GM21786 (cell line): ENCODE measurements around the gene DHPS.

Source experiments
- ATAC-seq: cut with Tn5 transposase; IDR thresholded peaks from one replicate; pipeline ENCODE4 v1.9.1; 2021; ENCODE audit not compliant: unreplicated experiment

Gene DHPS

DNA sequence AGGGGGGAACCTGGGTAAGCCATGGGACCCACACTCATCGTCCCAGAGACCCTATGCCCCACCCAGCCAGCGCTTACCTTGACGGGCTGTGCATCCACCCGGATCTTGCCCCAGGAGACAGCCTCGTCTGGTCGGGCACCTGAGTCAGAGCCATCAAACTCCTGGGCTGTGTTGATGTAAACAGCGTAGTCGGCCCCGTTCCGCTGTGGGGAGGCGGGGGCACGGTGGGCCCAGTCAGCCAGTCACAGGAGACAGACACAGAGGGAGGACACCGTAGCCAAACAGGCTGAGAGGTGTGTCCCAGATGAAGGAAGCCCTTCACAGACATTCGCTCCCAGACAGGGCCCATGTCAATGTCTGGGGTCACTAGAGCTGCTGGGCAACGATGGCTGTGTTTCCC is 5.7 kb downstream of the DHPS start:
- no peak for ATAC-seq

DNA sequence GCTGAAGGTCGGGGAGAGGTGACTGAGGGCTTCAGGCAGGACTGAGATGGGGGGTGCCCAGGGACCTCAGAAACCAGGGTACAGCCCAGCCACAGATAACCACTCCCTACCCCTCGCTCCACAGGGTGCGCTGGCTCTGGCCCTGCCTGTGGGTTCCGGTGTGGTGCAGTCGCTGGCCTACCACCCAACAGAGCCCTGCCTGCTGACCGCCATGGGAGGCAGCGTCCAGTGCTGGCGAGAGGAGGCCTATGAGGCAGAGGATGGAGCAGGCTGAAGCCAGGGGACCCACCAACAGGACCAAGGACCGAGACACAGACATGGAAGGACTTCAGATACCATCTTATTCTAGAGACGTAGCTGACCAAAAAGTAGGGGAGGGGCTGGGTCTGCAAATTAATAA is 6.3 kb downstream of the DHPS start:
- ATAC-seq: no peak

DNA sequence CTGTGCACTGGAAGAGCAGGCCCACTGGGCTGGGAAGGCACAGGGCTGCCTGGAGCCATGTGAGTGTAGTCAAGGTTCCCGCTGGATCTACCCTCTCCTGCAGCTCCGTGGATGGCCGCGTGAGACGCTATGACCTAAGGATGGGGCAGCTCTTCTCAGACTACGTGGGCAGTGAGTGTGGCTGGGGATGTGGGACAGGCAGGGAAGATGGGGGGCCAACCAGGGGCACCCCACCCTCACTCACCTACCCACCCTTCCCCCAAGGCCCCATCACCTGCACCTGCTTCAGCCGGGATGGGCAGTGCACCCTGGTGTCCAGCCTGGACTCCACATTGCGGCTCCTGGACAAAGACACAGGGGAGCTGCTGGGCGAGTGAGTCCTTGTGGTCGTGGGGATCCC is 8.9 kb downstream of the DHPS start:
- ATAC-seq: no peak

DNA sequence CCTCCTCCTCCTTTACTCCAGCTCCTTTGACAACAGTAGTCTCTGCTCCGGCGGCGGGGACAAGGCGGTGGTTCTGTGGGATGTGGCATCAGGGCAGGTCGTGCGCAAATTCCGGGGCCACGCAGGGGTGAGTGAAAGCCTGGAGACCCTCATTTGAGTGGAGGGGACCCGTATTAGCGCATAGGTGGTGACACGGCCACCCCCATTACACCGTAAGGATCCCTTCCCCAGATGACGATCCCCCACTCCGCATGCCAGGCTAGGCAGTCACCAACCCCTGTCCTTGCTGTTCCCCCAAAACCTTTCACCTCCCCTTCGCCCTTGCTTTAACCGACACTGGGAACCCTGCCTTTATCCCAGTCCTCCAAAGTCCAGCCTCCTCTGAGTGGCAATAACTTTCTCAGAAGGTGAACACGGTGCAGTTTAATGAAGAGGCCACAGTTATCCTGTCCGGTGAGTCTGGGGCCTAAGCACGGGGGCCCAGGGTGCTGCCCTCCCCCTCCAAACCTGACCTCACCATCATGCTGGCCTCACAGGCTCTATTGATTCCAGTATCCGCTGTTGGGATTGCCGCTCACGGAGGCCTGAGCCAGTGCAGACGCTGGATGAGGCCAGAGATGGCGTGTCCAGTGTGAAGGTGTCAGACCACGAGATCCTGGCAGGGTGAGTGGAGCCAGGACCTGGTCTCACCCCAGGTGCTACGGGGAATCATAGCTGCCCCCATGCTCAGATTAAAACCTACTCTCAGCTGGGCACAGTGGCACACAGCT is 11.3 kb downstream of the DHPS start:
- ATAC-seq: no peak

DNA sequence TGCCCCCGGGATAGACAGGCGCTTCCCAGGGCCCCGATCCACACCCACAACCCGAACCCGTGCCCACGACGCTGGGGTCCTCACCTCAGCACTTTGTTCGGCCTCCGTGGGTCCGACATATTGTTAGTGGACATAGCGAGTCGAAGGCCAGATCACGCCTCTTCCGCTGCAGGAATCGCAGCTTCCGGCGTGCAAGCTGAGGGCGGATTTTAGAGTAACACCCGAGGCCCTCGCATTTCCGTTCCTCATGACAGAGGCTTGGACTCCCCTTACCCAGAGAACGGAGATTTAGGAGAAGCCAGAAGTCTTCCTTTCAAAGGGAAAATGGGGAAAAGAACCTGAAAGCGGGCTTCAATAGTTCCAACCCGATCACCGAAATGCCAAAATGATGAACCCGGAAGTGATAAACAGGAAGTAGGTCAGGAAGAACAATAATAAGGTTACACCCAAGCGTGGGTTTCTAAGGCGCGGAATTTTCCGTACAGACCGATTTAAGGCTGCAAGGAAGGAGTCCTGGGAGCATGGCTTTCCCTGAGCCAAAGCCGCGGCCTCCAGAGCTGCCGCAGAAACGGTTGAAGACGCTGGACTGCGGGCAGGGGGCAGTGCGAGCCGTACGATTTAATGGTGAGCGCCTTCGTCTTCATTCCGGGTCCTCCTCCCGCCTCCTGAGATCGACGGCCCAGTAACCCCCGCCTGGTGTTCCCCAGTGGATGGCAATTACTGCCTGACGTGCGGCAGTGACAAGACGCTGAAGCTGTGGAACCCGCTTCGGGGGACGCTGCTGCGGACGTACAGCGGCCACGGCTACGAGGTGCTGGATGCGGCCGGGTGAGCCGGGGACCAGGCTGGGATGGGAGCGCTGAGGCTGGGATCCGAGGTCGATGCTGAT is 12.2 kb downstream of the DHPS start:
- no peak for ATAC-seq

DNA sequence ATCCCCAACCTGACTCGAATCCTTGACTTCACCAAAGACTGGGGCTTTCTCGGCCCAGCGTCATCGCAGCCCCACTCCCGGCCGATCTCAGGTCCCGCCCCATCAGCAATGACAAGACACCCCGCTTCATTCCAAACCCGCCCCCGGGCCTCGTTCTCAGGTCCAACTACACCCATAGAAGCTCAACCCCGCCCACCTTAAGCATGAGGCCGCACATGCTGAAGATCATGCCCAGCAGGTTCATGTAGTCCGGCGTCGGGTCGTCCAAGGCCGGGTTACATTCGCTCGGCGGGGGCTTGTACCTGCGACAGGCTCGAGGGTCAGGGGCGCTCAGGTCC is 12.8 kb downstream of the DHPS start:
- ATAC-seq: no peak

DNA sequence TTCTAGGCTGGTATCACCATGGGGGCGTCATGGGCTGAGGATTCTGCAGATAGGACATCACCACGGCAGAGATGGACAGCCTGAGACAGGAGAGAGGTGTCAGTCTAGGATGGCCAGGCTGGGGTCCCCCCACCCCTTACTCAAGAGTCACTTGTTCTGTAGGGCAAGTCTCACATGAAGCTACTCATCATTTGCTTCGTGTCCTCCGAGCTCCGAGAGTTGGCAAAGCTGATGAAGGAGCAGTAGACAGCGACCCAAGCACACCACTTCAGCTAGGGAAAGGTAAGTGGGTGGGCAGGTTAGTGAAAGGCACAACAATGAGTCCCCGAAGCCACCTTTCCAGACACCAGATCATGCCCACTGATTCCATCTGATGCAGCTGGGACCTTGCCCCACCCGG is 13.3 kb downstream of the DHPS start:
- ATAC-seq: no peak

DNA sequence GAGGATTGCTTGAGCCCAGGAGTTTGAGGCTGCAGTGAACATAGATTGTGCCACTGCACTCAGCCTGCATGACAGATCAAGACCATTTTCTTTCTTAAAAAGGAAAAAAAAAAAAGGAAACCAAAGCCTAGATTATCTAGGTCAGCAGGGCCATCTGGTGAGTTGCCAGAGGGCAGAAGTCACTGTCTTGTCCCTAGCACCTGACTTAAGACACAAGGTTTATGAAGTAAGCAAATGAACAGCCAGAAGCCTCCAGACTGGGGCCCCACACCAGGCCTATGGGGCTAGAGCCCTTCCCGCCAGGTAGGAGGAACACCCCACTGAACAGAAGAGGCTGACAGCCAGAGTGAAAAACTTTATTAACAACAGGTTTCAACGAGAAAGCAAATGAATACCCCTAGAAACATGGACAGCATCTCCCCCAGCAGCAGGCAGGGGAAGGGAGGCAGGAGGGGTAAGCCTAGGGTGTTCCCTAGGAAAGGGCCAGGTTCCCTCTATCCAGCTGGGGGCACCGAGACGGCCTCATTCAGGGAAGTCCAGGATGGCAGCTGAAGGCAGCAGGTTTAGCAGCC is 13.9 kb downstream of the DHPS start:
- ATAC-seq: no peak

DNA sequence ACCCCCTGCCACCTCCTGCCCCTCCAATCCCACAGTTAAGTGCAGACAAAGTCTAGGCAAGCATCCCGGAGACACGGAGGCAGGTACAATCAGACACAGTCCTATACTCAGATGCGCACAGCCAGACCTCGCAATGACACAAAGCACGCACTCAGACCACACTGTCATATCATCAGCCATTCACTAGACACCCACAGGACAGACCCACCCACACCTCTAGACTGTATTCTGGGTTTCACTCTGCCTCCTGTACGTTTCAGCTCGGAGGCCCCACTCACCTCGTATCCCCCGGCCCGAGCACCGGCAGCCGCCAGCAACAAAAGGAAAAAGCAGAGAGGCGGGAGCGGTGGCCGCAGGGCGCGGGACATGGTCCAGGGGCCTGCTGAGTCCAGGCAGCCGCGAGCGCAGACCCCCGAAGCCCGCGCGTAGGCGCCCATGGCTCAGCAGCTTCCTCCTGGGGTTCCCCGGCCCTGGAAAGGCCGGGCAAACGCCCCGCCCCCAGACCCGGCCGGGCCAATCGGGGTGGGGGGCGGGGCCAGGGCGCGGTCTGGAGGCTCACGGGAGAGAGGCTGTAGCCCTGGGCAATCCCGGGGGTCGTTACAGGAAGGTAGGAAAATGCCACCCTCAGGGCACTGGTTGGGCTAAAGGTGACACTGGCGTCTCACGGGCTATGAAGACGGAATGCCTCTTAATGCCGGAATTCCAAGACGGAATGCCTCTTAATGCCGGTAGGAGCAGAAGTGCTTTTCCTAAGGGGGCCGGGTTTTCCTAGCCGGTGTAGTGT is 15.2 kb downstream of the DHPS start, which contains the start of the genes MAN2B1 and WDR83:
Gene MAN2B1 (minus strand): TSS at position 478 of the 784 bp plus-strand sequence. CDS start 41 bp downstream, at position 437.
Gene WDR83 (plus strand): TSS at position 543 of the 784 bp plus-strand sequence. CDS start 2,984 bp downstream, outside the sequence.
- peak; percentile 63 for ATAC-seq

DNA sequence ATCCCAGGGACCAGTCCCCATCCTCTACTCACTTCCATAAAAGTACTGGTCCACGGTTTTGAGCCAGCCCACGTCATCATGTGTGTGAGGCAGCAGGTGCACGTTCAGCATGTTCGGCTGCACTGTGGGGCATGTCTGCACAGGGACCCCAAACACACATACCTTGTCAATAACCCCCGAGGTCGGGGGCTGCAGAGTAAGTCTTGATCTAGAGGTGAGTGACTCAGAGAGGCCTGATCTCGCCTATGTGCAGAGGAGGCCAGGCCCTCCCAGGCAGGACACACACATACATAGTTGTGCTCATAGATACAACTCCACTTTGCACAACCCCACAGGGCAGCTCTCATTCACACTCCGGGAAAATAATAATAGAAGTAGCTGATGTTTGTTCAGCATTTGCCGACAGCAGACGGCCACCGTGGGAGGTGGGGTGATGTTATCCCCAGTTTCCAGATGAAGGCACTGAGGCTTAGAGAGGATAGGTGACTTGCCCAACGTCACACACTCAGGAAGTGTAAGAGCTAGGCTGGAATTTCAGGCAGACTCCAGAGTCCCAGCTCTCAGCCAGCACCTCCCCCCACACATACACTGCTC is 15.9 kb downstream of the DHPS start:
- no peak for ATAC-seq

DNA sequence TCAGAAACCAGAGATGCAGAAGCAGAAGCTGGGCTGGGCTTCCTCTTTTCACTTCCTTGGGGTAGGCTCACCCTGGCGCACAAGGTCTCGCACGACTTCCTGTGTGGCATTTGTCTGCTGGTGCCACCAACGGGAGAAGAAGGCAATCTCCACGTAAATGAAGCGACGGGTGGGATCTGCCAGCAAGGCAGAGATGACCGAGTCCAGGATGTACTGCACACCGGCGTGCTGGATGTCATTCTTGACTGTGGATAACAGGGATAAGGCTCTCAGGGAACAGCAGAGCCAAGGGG is 16.5 kb downstream of the DHPS start:
- ATAC-seq: no peak

DNA sequence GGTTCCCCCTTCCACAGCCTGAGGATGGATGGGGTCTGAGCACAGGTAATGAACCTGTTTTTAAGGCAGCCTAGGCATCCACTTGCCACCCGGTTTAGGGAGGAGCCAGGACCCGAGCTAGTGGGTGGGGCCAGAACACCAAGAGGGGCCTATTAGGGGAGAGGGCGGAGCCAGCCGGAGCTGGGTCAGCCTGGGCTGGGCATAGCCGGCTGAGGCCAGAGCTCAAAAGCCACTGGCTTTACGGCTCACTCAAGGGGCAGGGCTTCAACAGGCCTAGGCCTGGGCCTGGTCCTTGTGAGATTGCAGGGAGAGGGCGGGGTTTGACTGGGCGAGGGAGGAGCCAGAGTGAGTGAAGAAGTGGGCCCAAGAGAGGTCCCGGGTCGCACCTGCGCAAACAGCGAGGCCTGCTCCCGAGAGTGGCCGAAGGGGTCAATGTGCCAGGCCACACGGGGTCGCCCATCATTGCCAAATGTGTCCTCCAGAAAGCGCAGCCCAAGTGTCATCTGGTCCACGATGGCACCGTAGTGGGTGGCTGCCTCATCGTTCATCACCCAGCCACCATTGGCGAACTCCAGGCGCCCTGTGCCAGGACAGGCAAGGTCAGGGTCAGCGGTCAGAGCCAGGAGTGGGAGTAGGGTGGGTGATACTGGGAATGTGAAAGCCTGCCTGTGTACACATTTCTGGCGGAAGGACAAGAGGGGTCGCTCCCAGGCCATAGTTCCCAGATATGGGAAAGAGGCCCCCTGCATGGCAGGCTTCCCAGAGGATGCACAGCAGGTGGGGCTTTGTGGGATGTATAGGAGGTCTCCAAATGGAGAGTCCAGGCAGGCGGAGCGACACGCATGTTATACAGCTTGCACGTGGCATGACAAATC is 17.0 kb downstream of the DHPS start:
- ATAC-seq: no peak

DNA sequence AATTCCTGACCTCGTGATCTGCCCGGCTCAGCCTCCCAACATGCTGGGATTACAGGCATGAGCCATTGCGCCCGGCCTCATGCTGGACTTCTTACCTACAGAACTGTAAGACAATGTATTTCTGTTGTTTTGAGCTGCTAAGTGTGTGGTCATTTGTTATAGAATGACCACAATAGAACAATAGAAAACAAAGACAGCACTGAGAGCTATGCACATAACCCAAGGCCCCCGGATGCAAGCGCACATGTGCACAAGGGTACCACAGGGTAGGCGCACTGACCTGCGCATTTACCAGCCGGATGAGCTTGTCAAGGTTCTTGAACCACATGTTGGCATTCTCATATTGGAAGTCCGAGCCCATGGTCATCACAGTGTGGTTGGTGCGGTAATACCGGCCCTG is 20.7 kb downstream of the DHPS start:
- no peak for ATAC-seq

DNA sequence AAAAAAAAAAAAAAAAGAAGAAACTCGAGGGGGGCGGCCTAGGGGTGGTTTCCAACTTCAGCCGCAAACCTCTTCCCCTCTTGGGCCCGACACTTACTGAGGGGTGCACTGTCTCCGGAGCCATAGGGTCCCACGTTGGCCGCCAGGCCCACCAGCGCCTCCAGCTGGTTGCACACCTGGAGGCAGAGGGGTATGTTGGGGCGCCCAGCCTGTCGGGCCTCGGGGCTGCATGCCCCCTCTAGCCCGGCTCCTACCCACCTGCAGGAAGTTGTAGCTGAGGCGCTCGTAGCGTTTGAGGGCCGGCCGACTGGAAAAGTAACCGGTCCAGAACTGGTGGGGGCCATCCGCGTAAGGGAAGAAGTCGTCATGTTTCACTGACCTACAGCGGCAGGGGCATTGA is 23.7 kb downstream of the DHPS start:
- no peak for ATAC-seq

DNA sequence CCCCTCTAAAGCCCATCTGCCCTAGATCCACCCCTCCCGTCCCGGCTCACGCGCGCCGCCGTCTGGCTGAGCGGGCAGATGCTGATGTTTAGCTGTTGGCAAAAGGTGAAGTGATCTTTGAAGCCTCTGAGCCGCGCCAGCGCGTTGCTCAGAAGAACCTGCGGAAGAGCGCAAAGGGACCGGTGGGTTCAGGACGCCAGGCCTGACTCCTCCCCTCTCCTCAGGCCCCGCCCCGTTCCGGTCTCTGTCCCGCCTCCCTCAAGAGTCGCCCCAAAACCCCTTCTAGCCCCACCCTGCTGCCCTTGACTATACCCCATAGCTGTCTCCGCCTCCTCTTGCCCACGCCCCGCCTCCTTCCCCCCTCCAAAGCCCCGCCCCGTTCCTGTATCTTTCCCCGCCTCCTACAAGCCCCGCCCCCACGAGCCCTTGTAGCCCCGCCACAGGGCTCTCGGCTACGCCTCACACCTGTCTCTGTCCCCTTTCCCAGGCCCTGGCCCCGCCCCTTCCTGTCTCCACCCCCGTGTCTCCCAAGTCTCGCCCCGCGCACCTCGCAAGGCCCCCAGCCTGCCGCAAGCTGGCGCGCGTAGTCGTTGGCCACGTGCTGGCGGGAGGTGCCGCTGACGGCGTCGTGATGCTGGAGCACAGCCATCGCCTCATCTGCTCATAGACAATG is 24.6 kb downstream of the DHPS start:
- ATAC-seq: no peak

DNA sequence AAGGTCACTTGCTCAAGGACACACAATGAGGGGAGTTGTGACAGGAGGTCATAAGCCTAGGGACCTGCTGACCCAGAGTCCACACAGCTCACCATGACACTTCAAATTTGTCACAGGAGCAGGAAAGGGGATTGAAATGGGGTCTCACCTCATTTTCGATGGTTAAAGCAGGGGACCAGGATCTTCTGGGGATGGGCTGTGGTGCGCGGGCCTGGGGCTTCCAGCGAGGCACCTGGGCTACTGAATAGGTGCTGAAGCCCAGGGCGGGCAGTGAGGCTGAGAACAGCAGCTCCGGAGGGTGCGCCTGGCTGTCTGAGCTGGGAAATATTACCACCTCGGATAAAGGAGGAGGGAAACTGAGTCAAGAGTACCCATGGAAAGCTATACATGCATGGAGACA is 26.1 kb downstream of the DHPS start:
- ATAC-seq: no peak

DNA sequence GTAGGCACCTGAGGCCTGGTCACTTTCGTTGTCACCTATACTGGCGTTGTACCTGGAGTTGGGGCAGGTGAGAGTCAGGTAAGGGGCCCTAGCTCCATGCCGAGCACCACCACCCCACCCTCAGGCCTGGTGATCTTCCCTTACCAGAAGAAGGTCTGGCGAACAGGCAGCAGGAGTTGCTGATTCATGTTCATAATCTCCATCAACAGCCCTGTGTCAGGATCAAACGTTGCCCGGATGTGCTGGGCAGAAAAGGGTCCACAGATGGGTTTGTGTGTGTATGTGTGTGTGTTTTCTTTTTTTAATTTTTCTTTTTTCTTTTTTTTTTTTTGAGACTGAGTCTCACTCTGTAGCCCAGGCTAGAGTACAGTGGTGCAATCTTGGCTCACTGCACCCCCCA is 29.5 kb downstream of the DHPS start:
- ATAC-seq: no peak

DNA sequence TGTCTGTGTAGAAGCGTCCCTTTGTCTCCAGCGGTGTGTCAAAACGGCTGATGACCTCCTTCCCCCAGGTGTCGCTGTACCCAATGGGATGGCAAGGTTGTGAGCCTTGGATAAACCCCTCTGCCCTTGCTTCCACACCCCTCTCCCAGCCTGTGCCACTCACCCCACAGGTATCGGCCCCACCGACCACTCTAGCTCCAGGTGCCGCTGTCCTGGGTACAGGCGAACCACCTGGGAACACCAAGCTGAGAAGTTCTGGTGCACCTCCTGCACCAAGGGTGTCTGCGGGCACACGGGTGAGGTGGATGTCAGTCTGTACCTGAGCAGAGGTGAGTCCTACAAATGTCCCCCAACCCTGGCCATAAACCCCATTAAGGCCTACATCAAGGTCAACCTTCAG is 31.7 kb downstream of the DHPS start:
- no peak for ATAC-seq

DNA sequence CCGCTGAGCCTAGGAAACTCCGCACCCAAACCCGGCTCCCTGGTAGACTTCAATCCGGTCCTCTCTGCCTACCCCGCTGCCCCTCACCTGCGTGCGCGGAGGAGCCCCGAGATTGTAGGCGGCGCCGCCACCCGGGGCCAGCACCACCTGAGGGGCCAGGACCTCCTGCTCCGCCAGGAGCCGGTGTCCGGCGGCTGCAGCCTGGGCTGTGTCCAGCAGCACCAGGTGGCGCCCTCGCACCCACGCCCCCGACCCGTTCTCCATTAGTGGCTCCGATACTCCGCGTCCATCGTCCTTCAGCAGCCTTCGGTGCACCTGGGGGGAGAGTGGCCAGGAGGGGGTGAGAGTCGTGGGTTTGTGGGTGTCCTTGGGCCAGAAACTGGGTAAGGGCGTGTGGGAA is 33.6 kb downstream of the DHPS start:
- no peak for ATAC-seq
